Stimulated activated CD8-positive, alpha-beta memory T cell treated with anti-CD3 and anti-CD28 coated beads, Interleukin-7, amount 100 ng/mL, for 48 hours (primary cell): ENCODE results near the gene HCN3.

Experiments
- DNase-seq, 2 donors: peaks; one replicate each; pipeline ENCODE4 v3.0.0-alpha.2; 2020; ENCODE audit warnings: low read depth in 1 of 2; ENCODE audit errors: extremely low read depth in 1 of 2

HCN3 gene

DNA sequence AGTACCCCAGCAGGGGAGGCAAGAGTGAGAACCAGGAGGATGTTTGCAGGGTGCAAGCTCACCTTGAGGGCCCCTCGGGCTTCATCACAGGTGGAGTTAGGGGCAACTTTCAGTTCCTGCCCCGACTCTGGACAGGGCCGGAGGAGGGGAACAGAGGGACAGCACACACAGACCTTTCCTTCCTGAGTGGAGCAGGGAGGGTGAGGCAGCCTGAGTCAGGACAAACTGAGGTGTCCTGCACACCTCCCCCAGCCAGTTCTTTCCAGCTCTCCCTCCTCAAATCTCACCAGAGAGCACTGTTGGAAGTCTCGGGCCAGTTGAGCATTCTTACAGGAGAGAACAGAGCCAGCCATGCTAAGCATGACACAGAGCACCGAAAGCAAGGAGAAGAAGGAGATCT lies 23.5 kb upstream of the HCN3 start:
- DNase-seq, result no peak

- DNase-seq, result no peak
Observed at GRCh38 chr1:155254228-155254713, 23.0 kb upstream of the HCN3 start.

DNA sequence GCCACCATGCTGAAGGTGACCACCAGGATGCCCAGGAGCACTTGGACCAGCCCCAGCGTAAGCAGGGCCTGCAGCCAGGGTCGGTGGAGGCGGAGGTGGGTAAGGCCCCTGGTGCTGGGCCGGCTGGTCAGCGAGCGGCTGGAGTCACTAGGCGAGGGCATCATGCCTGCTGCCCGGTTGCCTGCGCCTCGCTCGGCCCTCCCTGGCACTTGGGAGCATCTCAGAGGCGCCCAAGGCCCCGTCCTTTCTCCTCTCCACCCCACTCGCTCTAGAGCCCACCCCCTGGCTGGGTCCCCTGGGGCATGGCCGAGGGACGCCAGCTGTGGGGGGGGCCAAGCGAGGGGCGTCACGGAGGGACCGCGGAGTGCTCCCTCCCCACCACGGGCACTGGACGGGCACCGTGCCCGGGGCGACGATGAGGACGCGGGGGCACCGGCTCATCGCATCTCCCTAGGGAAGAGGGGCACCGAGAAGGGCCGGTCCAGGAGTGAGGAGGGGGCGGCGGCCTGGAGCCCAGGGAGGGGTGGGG lies 22.5 kb upstream of the HCN3 start:
- DNase-seq, result no peak

DNA sequence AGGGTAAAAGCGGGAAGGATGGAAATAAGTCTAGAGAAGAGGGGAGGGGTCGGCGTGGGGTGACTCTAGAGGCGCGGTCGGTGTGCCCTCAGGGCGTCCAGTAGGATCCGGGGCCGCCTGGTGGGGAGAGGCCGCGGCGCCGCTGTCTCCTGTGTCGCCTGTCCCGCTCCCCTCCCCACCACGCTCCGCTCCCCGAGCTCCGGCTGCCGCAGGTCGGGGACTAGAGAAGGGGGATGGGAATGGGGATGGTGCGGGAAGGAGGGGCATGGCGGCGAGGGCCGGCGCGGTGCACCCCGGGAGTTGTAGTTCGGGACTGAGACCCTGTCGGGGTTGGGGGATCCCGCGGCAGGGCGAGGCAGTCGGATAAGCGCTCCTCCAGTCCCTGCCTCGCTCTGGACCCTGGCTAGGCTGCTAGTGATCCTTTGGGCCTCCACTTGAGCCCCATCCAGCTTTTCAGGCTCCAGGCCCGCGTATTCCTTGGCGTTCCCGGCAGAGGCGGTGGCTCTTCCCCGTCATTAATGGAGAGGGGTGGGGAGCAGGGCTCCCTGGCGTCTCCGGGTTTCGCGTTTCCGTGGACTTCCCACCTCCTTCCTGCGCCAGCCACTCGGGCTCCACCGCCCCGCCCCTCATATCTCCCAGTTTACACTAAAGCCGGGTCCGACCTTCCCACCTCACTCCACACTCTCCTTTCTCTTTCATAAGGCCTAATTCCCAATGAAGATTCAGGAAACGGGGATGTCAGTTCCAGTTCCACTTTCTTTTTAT lies 21.8 kb upstream of the HCN3 start, which contains the start of gene ENTREP3:
ENTREP3 (minus strand) TSS at position 241 of the 765 bp plus-strand sequence. CDS start 606 bp downstream, outside the sequence.
- DNase-seq, result peak; percentile 60 to 69

- no peak for DNase-seq
Observed at GRCh38 chr1:155256058-155256852, 21.0 kb upstream of the HCN3 start.

GRCh38 chr1:155260276-155260675 lies 17.0 kb upstream of the HCN3 start:
- no peak for DNase-seq

GRCh38 chr1:155261493-155261851 lies 15.8 kb upstream of the HCN3 start:
- no peak for DNase-seq

DNA sequence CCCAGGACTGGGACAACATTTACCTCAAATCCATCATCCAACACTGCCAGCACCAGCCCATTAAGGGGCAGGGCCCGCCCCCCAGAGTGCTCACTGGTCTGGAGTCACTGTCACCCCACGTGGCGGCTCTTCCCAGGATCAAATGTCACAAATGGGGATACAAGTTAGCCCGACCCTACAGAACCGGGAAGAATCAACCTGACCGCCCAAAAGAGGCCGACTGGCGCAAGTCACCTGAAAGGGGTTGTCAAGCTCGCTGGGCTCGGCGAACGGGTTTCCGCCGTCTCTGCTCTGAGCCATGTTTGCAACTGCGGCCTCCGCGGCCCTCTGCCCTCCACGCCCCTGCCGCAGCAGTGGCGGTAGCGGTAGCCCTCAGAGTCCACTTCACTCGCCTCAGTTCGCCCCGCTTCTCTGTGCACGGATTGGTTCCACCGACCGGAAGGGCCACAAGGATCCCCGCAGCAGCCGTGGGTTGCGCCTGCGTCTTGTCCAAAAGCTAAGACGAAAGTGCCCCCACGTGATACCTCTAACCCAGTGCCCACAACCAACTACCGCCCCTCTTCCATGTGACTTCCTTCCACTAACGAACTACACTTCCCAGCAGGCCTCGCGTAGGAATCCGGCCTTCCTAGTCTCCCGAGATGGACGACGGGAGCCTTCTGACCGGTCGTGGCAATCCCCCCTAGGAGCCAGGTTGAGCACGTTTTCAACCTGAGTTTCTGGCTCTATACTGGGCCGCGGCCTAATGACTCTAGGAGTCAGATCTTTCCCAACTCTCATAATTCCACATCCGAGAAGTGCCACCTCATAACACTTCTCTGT lies 15.2 kb upstream of the HCN3 start, which contains the start of gene SCAMP3:
SCAMP3 (minus strand) TSS at position 509 of the 822 bp plus-strand sequence; CDS start at position 300, 209 bp downstream.
- peak; percentile 75 to 93 for DNase-seq

- DNase-seq, result no peak
Observed at GRCh38 chr1:155263067-155263466, 14.2 kb upstream of the HCN3 start.

DNA sequence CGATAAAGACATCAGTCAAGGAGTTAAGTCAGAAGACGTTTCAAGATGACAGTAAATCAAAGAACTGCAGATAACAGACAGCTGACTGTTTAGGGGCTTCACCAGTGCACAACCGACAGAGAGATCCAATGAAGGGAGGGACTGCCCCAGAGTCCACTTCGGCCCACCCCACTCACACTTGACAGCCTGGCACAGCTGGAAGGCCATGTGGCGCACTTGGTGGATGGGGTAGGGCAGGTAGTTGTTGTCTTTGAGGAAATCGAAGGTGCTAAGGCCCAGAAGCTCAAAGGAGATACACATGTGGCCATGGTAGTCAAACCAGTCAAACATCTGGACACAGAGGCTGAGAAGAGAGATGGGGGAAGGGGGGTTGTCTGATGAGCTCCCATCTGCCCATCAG lies 10.7 kb upstream of the HCN3 start:
- DNase-seq, result no peak

GRCh38 chr1:155267373-155267772 lies 9.9 kb upstream of the HCN3 start:
- DNase-seq, result no peak

DNA sequence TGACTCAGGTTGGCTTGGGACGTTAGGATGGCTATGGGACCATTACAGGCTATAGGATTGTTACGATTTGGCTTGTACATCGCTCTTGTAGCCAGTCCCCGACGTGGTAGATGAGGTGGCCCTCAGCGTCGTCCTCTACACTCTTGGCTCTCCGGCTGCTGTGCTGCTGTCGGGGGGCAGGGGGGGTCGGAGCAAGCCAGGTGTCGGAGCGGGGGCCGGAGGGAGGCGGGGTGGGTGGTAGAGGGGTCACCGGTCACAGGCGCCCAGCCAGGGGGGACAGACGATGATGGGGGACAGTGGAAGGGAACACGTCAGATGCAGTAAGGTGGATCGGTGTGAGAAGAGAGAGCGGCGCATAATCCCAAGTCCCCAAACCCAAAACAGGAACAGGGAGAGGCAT lies 8.6 kb upstream of the HCN3 start:
- DNase-seq, result no peak

DNA sequence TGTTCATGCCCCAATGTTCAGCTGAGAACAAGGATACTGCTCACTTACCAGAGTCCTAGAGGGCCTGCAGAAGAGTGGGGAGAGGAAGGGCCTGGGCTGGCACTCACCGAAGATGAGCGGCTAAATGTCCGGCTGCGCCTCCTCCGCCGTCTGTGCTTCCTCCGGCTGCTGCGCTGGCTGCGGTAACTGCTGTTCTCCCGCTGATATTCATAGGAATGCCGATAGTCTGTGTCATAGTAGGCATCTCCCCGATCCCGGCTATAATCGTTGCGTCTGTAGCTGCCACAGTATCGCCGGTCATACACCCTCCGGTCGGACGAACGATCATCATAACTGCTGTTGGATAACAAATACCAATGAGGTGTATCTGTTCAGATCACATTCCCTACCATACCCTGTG lies 7.9 kb upstream of the HCN3 start:
- DNase-seq, result no peak

DNA sequence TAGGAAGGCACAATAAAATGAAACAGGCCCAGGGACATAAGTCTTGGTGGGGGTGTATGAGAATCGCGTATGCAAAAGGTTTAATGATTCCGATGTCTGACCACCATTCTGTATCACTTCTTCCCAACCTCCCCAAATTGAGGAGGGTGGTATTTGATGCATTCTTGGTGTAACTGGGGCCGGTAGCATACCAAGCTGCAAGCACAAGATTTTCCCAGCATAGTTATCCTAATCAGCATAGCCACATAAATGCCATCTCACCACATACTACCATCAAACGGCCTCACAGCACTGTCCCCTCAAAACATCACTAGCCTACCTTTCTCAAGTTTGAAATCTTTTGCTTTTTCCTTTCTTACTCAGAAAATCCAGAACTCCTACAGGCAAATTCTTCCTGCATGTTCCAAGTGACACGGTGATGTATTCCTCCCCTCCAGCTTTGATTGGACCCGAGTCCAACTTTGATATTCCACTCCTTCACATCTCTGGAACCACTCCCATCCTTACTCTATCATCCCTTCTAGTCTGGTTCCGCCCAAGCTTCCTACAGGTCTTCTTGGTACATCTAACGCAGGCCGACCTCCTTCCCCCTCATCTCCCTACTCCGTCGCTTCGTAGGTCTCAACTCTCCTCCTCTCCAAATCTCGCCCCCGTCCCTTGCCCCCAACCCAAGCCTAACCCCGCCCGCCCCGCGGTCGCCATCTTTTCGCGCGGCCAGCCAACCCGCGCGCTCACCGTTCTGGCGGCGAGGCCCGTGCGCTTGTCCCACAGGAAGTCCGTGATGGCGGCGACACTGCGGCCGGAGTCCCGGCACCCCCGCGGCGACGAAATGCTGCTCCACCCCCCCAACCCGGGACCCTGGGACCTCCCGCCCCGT lies 4.6 kb upstream of the HCN3 start:
- no peak for DNase-seq

GRCh38 chr1:155273343-155274245 lies 3.7 kb upstream of the HCN3 start, which contains the start of gene CLK2:
Gene CLK2, minus strand, starts transcription at chr1:155273504. Its CDS starts 2,527 bp downstream, at chr1:155270977.
- peak; percentile 95 to 97 for DNase-seq

GRCh38 chr1:155277902-155278688 lies 832 bp downstream of the HCN3 start:
- DNase-seq, result peak; percentile 35 to 61

- DNase-seq, result no peak
Observed at GRCh38 chr1:155278689-155279160, 1.5 kb downstream of the HCN3 start.

DNA sequence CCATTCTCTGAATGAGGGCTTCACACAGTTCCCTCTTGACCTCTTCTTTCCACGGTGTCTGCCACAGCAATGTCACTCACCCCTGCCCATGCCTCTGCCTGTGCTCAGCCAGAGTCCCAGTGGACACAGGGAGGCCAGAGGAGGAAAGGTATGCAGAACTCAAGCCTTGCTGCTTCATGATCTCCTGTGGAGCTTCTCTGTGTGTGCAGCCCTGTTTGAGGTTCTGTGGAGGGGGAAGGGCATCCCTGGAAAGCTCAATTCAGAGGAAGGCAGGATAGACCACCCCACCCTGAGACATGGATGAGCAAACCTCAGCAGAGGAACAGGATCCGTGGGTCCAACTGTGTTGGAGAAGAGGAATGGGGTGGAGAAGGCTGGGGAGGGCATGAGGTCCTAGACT lies 2.0 kb downstream of the HCN3 start:
- DNase-seq, result no peak
